GM20000 (cell line): ENCODE data around the gene SAG.

Experiments used
- DNase-seq: peaks from one replicate; pipeline ENCODE4 v3.0.0; 2012; ENCODE audit warnings: low spot score
- TF ChIP-seq, protein P1 (sequence below): IDR thresholded peaks from 2 replicates; pipeline ENCODE4 v1.5.1; 2012; ENCODE audit warnings: mild to moderate bottlenecking, control low read depth; ENCODE audit errors: extremely low read depth, missing control alignments

The SAG gene

DNA sequence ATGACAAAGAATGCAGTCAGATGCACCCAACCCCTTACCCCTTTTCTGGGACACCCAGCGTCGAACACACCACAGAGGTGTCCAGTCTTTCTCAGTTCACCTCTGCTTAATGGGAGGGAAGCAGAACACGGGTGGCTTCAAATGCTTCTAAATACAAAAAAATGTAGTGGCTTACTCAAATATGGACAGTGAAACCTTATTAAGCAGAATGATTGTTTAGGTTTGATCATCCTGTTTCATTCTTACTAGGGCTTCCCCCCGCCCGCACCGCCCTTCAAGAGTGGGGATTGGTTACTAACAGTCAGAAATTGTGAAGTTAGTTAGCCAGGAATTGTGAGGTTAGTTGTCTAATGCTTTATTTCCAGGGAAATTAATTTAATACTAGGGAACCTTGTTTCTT is 34.5 kb upstream of the SAG start:
- TF ChIP-seq, protein P1, sequence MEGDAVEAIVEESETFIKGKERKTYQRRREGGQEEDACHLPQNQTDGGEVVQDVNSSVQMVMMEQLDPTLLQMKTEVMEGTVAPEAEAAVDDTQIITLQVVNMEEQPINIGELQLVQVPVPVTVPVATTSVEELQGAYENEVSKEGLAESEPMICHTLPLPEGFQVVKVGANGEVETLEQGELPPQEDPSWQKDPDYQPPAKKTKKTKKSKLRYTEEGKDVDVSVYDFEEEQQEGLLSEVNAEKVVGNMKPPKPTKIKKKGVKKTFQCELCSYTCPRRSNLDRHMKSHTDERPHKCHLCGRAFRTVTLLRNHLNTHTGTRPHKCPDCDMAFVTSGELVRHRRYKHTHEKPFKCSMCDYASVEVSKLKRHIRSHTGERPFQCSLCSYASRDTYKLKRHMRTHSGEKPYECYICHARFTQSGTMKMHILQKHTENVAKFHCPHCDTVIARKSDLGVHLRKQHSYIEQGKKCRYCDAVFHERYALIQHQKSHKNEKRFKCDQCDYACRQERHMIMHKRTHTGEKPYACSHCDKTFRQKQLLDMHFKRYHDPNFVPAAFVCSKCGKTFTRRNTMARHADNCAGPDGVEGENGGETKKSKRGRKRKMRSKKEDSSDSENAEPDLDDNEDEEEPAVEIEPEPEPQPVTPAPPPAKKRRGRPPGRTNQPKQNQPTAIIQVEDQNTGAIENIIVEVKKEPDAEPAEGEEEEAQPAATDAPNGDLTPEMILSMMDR, result no peak
- DNase-seq, result no peak

DNA sequence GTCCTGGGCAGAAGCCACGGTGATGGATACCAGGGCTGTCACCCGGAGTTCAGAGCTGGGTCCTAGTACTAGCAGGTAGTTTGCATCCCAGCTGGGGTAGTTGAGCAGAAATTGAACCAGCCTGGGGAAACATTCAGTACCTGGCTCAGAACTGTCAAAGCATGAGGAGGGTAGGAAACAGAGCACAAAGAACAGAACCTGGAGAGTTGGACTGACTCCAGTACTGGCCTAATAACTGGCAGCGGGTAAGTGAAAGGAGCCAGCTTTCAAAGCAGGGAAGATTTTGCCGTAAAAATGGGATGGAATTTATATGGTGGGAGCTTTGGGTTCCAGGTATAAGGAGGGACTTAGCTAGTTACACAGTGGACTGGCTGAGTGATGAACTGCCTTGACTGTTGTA is 32.4 kb upstream of the SAG start:
- TF ChIP-seq, protein P1, result no peak
- no peak for DNase-seq

DNA sequence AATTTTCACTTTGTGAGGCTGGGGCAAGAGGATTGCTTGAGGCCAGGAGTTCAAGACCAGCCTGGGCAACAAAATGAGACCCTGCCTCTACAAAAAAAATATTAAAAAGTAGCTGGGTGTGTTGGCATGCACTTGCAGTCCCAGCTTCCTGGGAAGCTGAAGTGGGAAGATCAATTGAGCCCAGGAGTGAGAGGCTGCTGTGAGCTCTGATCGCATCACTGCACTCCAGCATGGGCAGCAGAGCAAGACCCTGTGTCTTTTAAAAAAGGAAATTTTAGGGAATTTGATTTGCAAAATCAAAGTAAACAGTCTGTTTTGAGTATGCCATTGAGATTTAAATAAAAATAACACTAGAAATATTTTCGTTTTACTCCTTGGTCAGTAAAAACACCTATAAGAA is 28.7 kb upstream of the SAG start:
- TF ChIP-seq, protein P1, result no peak
- DNase-seq, result no peak

DNA sequence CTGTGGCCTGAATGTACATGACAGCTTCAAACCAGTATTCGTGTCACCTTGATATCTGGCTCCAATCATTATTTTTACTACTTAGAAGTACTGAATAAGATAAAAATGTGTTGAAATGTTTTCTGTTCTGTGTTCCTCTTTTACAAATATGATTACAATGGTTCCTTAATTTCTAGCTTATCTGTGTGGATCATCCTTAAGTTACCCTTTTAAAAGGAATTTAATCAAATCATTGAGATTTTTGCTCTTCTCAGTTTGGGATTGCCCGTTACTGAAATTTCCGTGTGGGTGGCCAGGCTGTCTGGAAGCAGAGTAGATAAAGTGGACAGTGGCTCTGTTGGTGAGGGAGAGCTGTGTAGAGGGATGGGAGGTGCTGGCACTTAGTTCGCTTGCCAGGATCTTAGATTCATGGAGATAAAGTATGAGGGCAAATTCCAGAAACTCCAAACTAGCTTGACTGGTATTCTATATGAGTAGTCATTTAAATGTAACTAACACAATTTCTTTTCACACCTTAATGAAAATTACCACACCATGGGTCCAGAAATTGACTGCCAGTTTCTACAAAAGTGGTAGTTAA is 27.4 kb upstream of the SAG start:
- DNase-seq, result no peak
- TF ChIP-seq, protein P1, result no peak

DNA sequence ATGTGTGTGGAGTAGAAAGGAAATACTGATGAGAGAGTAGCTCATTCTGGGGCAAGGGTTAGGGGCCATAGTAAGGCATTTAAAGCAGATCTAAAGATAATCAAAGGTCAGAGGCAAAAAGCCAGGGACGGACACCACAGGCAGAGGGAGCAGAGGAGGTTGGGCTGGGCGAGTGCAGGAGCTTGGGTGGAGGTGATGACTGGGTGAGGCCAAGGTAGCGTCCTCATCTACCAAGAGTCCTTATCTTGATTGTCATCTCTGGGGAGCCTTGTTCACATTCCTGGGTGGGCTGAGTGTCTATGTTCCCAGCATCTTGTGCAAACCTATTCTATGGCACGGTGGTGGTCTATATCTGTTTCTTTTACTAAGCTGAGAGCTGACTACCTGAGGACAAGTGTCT is 26.1 kb upstream of the SAG start:
- TF ChIP-seq, protein P1, result no peak
- no peak for DNase-seq

DNA sequence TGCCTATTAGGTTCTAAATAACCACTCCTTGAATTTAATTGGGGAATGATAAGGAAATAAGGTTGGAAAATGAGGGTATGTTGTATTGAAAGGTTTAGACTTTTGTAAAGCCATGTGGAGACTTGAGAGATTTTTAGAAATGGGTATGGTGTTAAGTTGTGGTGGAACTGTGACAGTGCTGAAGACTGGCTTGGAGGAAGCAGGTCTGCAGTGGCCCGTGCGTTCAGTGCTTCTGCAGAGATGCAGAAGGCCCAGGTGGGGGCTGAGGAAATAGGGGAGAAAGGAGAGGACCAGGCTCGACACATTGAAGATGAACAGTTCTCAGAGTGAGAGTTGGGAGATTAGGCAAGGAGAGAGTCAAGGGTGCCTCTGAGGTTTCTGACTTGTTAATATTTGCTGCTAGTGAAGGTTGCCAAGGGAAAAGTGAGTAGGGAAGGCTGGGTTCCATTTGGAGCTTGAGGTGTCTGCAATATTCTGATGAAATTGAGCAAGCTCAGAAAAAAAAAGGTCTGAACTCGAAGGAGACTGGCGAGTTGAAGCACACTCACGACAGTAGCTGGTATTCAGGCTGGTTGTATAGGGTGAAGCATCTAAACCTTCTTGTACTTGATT is 25.5 kb upstream of the SAG start:
- TF ChIP-seq, protein P1, result no peak
- no peak for DNase-seq

DNA sequence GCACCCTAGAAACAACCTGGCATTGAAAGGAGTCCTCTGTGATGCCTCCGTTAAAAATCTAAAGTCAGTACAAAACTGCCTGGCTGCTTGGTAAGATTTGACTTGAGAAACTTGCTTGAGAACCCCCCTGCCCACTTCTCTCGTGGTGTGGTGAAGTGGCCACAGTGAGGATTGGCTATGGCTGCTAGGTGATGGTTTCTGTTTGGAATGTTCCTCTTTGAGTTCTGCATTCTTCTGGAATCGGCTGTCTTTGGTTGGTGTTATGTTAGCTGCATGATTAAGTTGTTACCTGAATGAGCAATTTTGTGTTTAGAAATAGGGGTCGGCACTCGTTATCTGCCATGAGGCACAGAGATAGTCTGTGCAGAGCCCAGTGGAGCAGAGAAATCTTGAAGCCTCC is 21.7 kb upstream of the SAG start:
- DNase-seq, result no peak
- TF ChIP-seq, protein P1, result no peak
